GM18520 (cell line): ENCODE results near the gene SLC22A6.
"Not testable (repeated sequence)": the region's sequence is repeated elsewhere in the genome, so short reads cannot be mapped to it uniquely, and the experiment has no call there.

ENCODE experiments used
- ATAC-seq: cut with Tn5 transposase; IDR thresholded peaks from one replicate; pipeline ENCODE4 v1.9.1; 2021; ENCODE audit not compliant: unreplicated experiment

Gene SLC22A6

GRCh38 chr11:62988276-62988675, 3.5 kb upstream of the SLC22A6 start:
- no peak for ATAC-seq

GRCh38 chr11:62985041-62985750, 429 bp upstream of the SLC22A6 start:
- no peak for ATAC-seq

DNA sequence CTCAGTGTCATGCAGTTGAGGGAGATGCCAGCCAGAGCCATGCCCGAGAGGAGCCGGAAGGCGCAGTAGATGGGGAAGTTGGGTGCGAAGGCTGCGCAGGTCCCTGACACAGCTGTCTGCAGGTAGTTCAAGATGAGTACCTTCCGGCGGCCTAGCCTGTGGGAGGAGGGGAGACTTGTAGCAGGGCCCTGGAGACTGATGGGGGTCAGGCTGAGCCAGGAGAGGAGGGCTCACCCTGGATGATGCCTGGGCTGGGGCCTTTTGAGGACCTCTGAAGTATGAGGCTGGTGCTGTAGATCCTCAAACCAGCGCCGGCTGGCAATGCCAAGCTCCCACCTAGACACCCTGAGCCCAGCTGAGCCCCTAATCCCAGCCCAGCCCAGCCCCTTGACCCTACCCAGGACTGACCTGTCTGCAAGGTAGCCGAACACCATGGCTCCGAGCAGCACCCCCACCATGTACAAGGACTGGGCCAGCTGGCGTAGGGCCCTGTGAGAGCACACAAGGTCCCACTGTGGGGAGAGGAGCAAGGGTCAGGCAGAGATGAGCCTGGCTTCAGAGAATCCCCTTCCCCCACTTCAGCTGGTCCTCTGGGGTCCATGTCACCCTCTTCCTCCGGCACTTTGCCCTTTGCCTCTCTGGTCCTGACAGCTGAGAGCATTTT, 1.1 kb downstream of the SLC22A6 start:
- ATAC-seq: no peak

GRCh38 chr11:62981743-62982142, 3.0 kb downstream of the SLC22A6 start:
- no peak for ATAC-seq

GRCh38 chr11:62980133-62980760, 4.5 kb downstream of the SLC22A6 start:
- no peak for ATAC-seq

DNA sequence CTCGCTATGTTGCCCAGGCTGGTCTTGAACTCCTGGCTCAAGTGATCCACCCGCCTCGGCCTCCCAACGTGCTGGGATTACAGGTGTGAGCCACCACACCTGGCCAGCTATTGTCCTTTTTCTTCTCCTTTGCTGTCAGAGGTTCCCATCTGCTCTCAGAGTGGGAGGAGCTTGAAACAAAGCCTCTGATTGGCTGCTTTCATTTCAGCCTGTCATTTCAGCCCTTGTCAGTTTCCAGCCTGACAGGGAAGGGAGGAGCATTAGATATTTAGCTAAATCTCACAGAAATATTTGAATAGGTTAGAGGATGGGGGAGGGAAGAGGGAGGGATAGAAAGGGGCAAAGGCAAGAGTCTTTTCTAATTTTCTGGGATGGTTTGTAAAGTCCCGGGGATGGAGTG, 8.7 kb downstream of the SLC22A6 start:
- ATAC-seq: no peak

DNA sequence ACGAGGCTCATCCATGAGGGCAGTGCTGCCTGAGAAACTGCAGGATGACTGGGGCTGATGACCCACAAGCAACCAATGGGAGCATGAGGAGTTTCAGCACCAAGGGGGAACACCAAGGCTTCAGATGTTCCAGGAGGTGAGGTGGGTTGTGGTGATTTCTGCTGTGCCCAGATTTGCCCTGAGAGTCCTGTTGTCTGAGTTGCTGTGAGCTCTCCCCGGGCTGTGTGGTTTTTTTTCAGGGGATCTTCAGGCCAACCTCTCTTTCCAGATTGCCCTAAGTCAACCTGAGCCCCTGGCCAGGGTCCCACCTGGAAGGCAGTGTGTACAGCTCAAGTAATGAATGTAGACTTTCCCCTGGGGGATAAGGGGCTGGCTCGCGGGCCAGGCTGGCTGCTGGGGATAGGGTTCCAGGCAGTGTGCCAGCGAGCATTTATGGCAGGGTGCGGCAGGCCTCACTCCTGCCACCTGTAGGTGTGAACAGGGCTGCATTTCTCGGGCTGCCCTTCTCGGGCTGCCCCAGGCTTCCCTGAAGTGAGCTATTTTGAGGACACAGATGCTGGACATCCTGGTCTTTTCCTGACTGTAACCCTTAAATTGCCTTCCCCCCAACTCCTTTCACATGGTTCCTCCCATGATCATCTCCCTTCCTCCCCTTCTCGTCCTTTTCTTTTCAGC, 9.8 kb downstream of the SLC22A6 start:
- no peak for ATAC-seq

DNA sequence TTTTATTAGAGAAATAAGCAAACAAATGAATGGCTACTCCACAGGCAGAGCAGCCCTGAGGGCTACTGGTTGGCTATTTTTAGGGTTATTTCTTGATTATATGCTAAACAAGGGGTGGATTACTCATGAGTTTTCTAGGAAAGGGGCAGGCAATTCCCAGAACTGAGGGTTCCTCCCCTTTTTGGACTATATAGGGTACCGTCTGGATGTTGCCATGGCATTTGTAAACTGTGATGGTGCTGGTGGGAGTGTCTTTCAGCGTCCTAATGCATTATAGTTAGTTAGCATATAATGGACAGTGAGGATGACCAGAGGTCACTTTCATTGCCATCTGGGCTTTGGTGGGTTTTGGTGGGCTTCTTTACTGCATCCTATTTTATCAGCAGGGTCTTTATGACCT, 19.2 kb downstream of the SLC22A6 start:
- ATAC-seq: no peak

- no peak for ATAC-seq
These were observed 22.4 kb downstream of the SLC22A6 start for GRCh38 chr11:62962391-62962790.

- no peak for ATAC-seq
These were observed 23.7 kb downstream of the SLC22A6 start for GRCh38 chr11:62961017-62961570.

DNA sequence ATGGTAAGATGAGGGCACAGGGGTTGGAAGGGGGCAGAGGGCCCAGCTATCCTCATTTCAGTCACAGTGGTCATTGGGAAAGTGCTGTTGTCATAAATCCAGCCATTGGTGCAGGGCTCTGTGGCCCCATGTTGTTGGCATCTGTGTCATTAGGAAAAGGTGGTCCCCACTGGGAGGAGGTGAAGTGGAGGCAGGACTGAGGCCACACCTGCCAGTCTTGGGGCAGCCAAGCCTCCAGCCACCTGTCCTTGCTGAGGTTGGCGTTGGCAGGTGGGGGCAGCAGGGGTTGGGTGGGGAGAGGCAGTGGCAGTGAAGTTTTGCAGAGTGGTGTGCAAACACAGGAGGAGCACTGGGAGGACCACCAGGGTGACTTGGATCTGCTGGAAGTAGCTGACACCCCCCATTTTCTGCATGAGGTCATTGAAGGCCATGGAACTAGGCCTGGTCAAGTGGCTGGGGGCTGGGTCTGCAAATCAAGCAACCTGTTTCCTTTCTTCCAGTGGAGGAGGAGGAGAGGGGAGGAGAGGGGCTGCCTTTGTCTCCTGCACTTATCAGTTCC, 25.3 kb downstream of the SLC22A6 start:
- ATAC-seq: no peak

DNA sequence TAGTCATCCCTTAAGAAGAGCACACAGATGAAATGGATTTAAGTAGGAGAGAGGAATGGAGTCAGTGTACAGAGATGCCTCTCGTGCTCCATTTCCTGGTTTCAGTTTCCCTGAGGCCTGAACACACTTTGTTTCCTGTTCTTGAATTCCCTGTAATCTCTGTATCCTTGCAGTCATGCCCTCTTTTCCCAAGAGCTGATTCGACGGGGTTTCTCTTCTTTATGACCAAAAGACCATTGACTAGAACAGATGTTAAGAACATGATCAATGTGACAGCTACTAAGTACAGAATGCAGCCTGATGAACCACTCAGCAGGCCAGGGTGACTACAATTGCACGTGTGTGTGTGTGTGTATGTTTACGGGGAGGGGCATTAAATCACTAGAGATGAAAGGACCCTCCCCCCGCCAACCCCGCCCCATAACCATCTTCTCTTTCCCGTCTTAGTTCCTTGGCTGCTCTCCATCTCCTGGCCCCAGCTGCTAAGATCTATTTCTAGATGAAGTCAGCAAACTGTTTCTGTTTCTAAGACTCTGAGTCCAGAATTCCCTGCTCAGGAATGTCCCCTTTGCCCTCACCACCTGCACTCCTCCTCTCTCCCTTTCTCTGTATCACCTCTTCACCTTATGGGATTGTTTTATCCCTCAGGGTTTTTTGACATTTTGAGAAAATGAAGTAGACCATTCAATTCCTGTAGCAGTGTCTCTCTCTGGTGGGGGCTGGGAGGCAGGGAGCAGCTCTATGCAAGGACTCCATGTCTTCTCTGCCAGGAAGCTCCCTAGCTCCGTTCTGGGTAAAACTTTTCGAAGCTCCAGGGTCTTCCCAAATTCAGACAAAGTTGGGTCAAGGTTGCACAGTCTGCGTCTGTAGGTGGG, 26.0 kb downstream of the SLC22A6 start:
- no peak for ATAC-seq

DNA sequence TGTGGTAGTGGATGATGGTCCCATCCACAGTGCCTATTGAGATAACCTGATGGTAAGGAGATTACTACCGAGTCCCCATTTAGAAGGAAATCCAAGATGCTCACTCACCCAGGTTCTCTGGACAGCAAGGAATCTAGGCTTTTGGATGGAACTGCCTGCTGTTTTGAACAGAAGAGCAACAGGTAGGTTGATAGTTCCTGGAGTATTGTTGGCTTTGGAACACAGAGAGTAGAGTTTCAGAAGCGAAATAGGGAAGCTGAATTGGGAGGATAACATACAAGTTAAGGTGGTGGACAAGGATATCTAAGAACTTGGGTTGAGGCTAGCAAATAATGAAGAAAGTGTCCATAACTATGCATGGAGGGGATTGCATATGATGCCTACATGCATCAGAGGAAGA, 27.6 kb downstream of the SLC22A6 start:
- no peak for ATAC-seq

- no peak for ATAC-seq
These were observed 30.3 kb downstream of the SLC22A6 start for GRCh38 chr11:62954478-62954877.

- ATAC-seq: no peak
These were observed 31.0 kb downstream of the SLC22A6 start for GRCh38 chr11:62953811-62954210.

GRCh38 chr11:62948765-62949320, 35.9 kb downstream of the SLC22A6 start:
- no peak for ATAC-seq

DNA sequence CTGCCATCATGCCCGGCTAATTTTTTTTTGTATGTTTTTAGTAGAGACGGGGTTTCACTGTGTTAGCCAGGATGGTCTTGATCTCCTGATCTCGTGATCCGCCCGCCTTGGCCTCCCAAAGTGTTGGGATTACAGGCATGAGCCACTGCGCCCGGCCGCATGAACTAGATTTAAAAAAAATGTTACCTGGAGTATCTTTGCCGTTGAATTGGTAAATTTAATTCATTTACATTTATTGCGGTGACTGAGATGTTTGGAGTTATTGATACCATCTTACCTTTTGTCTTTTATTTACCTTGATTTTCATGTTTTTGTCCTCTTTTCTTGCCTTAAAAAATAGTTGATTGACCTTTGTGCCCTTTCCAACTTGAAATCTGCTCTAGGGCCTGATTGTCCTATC, 39.2 kb downstream of the SLC22A6 start:
- ATAC-seq: not testable (repeated sequence)

- not testable (repeated sequence) for ATAC-seq
These were observed 47.2 kb downstream of the SLC22A6 start for GRCh38 chr11:62937528-62937927.

GRCh38 chr11:62934496-62934785, 50.3 kb downstream of the SLC22A6 start:
- ATAC-seq: no peak
